Neural progenitor cell (in vitro differentiated cells): ENCODE measurements around the gene RNF8. TPM values are rescaled to one million over a fixed set of nuclear protein-coding genes. Genes with fewer than 3 reads are reported as not detected.

Experiments used
- DNase-seq: peaks from one replicate; pipeline ENCODE4 v3.0.0-alpha.2; 2016; ENCODE audit warnings: low spot score
- H2AFZ ChIP-seq: fragments of 200-600 bp; sonication (generic); replicated peaks from 2 replicates; pipeline ENCODE4 v1.6.1; 2016; ENCODE audit warnings: antibody characterized with exemption
- H3F3A ChIP-seq: fragments of 200-600 bp; sonication (generic); 2 replicates; pipeline ENCODE4 v1.6.1; 2016; ENCODE audit warnings: antibody characterized with exemption, low read depth
- H3K27ac ChIP-seq: fragments of 200-600 bp; sonication (generic); 2 replicates; pipeline ENCODE4 v1.5.1; 2016; ENCODE audit warnings: mild to moderate bottlenecking
- H3K27me3 ChIP-seq: fragments of 200-600 bp; sonication (generic); 2 replicates; pipeline ENCODE4 v1.6.1; 2016; ENCODE audit warnings: mild to moderate bottlenecking, moderate library complexity
- H3K36me3 ChIP-seq: fragments of 200-600 bp; sonication (generic); 2 replicates; pipeline ENCODE4 v1.5.1; 2016
- H3K4me1 ChIP-seq: fragments of 200-600 bp; sonication (generic); 2 replicates; pipeline ENCODE4 v1.6.1; 2016; ENCODE audit warnings: mixed run types
- H3K4me2 ChIP-seq: fragments of 200-600 bp; sonication (generic); 2 replicates; pipeline ENCODE4 v1.6.1; 2016
- H3K4me3 ChIP-seq: fragments of 200-600 bp; sonication (generic); 2 replicates; pipeline ENCODE4 v1.5.1; 2016
- H3K79me2 ChIP-seq: fragments of 200-600 bp; sonication (generic); 2 replicates; pipeline ENCODE4 v1.6.1; 2016; ENCODE audit warnings: low read depth
- H3K9ac ChIP-seq: fragments of 200-600 bp; sonication (generic); 2 replicates; pipeline ENCODE4 v1.6.1; 2016
- H3K9me3 ChIP-seq: fragments of 200-600 bp; sonication (generic); 2 replicates; pipeline ENCODE4 v1.5.1; 2016; ENCODE audit warnings: low read depth
- H4K20me1 ChIP-seq: fragments of 200-600 bp; sonication (generic); 2 replicates; pipeline ENCODE4 v1.6.1; 2016; ENCODE audit warnings: low read depth
- H3K27ac Mint-ChIP-seq: 3 replicates; pipeline ENCODE4 v1.8.0; 2021; ENCODE audit warnings: mixed read lengths
- H3K27me3 Mint-ChIP-seq: 2 replicates; pipeline ENCODE4 v1.8.0; 2022; ENCODE audit warnings: low read depth, mild to moderate bottlenecking, inconsistent platforms, moderate library complexity, mixed read lengths; ENCODE audit not compliant: insufficient read depth
- H3K36me3 Mint-ChIP-seq: 3 replicates; pipeline ENCODE4 v1.8.0; 2021; ENCODE audit warnings: mixed read lengths
- H3K4me1 Mint-ChIP-seq: 3 replicates; pipeline ENCODE4 v1.8.0; 2021; ENCODE audit warnings: mixed read lengths
- H3K4me3 Mint-ChIP-seq: 3 replicates; pipeline ENCODE4 v1.8.0; 2021; ENCODE audit warnings: mild to moderate bottlenecking, moderate library complexity, mixed read lengths
- H3K9me3 Mint-ChIP-seq: 3 replicates; pipeline ENCODE4 v1.8.0; 2020; ENCODE audit warnings: mixed read lengths
- EZH2 ChIP-seq: fragments of 200-600 bp; sonication (generic); IDR thresholded peaks from 2 replicates; pipeline ENCODE4 v1.6.1; 2017; ENCODE audit warnings: antibody characterized with exemption, mild to moderate bottlenecking, moderate library complexity
- EZH2phosphoT487 ChIP-seq: fragments of 200-600 bp; sonication (generic); IDR thresholded peaks from 2 replicates; pipeline ENCODE4 v1.6.1; 2017; ENCODE audit warnings: antibody characterized with exemption
- total RNA-seq: library from RNA; depleted of rRNA; stranded (reverse); fragments of >200 nt; gene quantifications from 2 replicates; pipeline ENCODE4 v1.2.3, GENCODE V29; 2015; ENCODE audit warnings: low replicate concordance
- TF ChIP-seq, protein P1 (sequence below): fragments of 200-600 bp; sonication (generic); IDR thresholded peaks from 2 replicates; pipeline ENCODE4 v1.5.1; 2017; ENCODE audit warnings: antibody characterized with exemption, mild to moderate bottlenecking

The RNF8 gene
- total RNA-seq, 1 donor from 2014 or later: 68.5 TPM

DNA sequence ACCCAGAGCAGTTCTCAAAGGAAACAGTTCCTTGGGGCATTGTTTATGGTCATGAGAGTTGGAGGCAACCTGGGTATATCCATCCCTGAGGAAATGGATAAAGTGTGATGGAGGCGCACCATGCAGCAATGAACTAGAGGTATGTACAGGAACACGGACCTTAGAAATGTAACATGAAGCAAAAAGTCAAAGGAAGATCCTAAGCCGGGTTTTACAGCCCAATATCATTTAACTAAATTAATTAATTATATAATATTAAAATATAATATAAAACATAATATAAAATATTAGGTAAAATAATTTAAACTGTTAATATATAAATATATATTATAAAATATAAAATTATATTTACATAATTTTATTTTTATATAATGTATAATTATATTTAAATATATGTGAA is 44.1 kb upstream of the RNF8 start:
- TF ChIP-seq, protein P1, sequence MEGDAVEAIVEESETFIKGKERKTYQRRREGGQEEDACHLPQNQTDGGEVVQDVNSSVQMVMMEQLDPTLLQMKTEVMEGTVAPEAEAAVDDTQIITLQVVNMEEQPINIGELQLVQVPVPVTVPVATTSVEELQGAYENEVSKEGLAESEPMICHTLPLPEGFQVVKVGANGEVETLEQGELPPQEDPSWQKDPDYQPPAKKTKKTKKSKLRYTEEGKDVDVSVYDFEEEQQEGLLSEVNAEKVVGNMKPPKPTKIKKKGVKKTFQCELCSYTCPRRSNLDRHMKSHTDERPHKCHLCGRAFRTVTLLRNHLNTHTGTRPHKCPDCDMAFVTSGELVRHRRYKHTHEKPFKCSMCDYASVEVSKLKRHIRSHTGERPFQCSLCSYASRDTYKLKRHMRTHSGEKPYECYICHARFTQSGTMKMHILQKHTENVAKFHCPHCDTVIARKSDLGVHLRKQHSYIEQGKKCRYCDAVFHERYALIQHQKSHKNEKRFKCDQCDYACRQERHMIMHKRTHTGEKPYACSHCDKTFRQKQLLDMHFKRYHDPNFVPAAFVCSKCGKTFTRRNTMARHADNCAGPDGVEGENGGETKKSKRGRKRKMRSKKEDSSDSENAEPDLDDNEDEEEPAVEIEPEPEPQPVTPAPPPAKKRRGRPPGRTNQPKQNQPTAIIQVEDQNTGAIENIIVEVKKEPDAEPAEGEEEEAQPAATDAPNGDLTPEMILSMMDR: no peak
- TF ChIP-seq EZH2phosphoT487 (no peak), EZH2 (no peak)
- Histone ChIP-seq H2AFZ (no peak overlapping the region), H3K27ac (no peak overlapping the region), H3K4me2 (no peak overlapping the region), H4K20me1 (peaks cover 5% of the 10 kb centered on the region), H3K27me3 (no peaks in the 10 kb centered on the region), H3K79me2 (no peaks in the 10 kb centered on the region), H3K9ac (no peak overlapping the region), H3K36me3 (no peaks in the 10 kb centered on the region), H3K4me3 (no peak overlapping the region), H3K9me3 (no peaks in the 10 kb centered on the region), H3K4me1 (no peaks in the 10 kb centered on the region), H3F3A (no peaks in the 10 kb centered on the region)
- no peak overlapping the region for H3K27ac Mint-ChIP-seq
- peaks cover 9% of the 10 kb centered on the region for H3K36me3 Mint-ChIP-seq
- peaks cover 8% of the 10 kb centered on the region for H3K4me1 Mint-ChIP-seq
- no peak for DNase-seq
- H3K4me3 Mint-ChIP-seq: no peak overlapping the region
- H3K9me3 Mint-ChIP-seq: no peaks in the 10 kb centered on the region
- H3K27me3 Mint-ChIP-seq: no peaks in the 10 kb centered on the region

DNA sequence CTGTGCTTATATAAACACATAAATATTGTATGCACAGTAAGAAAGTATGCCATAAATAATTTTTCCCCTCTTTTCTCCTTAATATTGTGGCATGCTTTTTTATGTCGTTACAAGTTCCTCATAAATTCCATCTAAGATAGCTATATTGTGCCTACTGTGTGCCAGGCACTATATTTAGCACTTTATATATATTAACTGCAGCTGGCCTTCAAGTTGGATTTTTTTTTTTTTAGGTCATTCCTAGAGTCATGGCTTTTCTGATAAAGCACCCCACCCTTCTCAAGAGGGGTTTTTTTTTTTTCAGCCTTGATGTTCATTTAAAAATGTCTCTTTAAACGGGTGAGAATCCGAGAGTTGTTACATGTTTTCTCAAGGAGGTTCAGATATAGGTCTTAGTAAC is 42.8 kb upstream of the RNF8 start:
- Histone ChIP-seq H3K27me3 (no peaks in the 10 kb centered on the region), H4K20me1 (peaks cover 5% of the 10 kb centered on the region), H2AFZ (no peak overlapping the region), H3K36me3 (no peaks in the 10 kb centered on the region), H3K9me3 (no peaks in the 10 kb centered on the region), H3K4me1 (no peaks in the 10 kb centered on the region), H3K27ac (no peak overlapping the region), H3K4me2 (no peak overlapping the region), H3K9ac (no peak overlapping the region), H3K4me3 (no peak overlapping the region), H3K79me2 (no peaks in the 10 kb centered on the region), H3F3A (no peaks in the 10 kb centered on the region)
- H3K27ac Mint-ChIP-seq: no peak overlapping the region
- no peaks in the 10 kb centered on the region for H3K9me3 Mint-ChIP-seq
- H3K36me3 Mint-ChIP-seq: peaks cover 14% of the 10 kb centered on the region
- no peak overlapping the region for H3K4me3 Mint-ChIP-seq
- peaks cover 8% of the 10 kb centered on the region for H3K4me1 Mint-ChIP-seq
- no peaks in the 10 kb centered on the region for H3K27me3 Mint-ChIP-seq
- DNase-seq: no peak
- TF ChIP-seq, protein P1: no peak
- no peak for TF ChIP-seq EZH2phosphoT487
- TF ChIP-seq EZH2: no peak

GRCh38 chr6:37311741-37312473 is 41.9 kb upstream of the RNF8 start:
- peaks cover 15% of the 10 kb centered on the region for H3K36me3 Mint-ChIP-seq
- no peak for DNase-seq
- H3K9me3 ChIP-seq: no peaks in the 10 kb centered on the region
- no peaks in the 10 kb centered on the region for H3K9me3 Mint-ChIP-seq
- no peaks in the 10 kb centered on the region for H3K36me3 ChIP-seq
- H3K4me3 Mint-ChIP-seq: no peak overlapping the region
- H3K4me2 ChIP-seq: no peak overlapping the region
- no peak overlapping the region for H3K27ac ChIP-seq
- H3K79me2 ChIP-seq: no peaks in the 10 kb centered on the region
- H3K4me3 ChIP-seq: no peak overlapping the region
- no peaks in the 10 kb centered on the region for H3F3A ChIP-seq
- no peak overlapping the region for H2AFZ ChIP-seq
- no peaks in the 10 kb centered on the region for H3K27me3 Mint-ChIP-seq
- TF ChIP-seq, protein P1: no peak
- TF ChIP-seq EZH2phosphoT487 (no peak), EZH2 (no peak)
- no peak overlapping the region for H3K27ac Mint-ChIP-seq
- H3K9ac ChIP-seq: no peak overlapping the region
- no peaks in the 10 kb centered on the region for H3K27me3 ChIP-seq
- peaks cover 5% of the 10 kb centered on the region for H4K20me1 ChIP-seq
- peaks cover 8% of the 10 kb centered on the region for H3K4me1 Mint-ChIP-seq
- H3K4me1 ChIP-seq: no peaks in the 10 kb centered on the region
